Activated T-cell treated with anti-CD3 and anti-CD28 coated beads for 24 hours (primary cell): ENCODE results near the gene ALKAL2.
"Not testable (repeated sequence)": the region's sequence is repeated elsewhere in the genome, so short reads cannot be mapped to it uniquely, and the experiment has no call there.

ENCODE experiments used
- DNase-seq: peaks from one replicate; pipeline ENCODE4 v3.0.0-alpha.2; 2020; ENCODE audit warnings: low read depth

Gene ALKAL2, protein sequence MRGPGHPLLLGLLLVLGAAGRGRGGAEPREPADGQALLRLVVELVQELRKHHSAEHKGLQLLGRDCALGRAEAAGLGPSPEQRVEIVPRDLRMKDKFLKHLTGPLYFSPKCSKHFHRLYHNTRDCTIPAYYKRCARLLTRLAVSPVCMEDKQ

DNA sequence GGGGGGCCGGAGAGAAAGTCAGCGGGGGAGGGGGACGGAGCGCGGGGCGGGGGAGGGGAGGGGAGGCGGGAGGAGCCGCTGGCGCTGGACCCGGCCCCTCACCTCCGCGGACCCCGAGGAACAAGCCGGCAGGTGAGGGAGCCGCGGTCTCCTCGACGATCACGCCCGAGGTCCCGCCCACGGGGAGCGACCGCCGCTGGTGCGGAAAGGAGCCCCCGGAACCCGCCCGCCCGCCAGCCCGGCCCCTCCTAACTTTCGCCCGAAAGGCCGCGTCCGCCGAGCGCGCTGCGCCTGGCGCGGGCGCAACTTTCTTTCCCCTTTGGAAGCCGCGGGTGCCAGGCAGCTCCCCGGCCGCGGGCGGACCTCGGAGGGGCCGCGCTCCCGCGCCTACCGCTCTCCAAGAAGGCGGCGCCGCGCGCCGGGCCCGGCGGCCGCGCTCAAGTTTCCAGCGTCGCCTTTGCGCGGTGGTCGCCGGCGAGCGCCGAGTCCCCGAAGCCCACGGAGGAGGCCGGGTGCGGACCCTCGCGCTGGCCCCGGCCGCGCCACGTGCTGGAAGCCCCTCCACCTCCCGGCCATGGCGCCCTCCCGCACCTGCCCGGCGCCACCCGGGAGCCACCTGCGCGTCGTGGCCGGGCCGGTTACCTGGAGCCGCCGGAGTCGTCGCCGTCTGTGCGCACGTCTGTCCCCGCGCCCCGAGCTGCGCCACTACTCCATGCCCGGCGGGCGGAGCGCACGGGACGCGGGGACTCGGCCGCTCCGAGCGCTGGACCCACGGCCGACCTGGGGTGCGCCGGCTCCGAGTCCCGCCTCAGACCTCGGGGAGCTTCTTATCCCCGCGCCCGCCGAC, at the start of gene ALKAL2:
ALKAL2 (minus strand) TSS at position 181 of the 847 bp plus-strand sequence. CDS start 256 bp downstream, outside the sequence.
- no peak for DNase-seq

DNA sequence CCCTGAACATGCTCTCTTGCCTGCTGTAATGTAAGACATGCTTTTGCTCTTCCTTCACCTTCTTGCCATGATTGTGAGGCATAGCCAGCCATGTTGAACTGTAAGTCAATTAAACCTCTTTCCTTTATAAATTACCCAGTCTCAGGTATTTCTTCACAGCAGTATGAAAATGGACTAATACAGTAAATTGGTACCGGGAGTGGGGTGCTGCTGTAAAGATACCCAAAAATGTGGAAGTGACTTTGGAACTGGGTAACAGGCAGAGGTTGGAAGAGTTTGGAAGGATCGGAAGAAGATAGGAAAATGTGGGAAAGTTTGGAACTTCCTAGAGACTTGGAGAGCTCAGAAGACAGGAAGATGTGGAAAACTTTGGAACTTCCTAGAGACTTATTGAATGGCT, 49.1 kb upstream of the ALKAL2 start:
- not testable (repeated sequence) for DNase-seq

DNA sequence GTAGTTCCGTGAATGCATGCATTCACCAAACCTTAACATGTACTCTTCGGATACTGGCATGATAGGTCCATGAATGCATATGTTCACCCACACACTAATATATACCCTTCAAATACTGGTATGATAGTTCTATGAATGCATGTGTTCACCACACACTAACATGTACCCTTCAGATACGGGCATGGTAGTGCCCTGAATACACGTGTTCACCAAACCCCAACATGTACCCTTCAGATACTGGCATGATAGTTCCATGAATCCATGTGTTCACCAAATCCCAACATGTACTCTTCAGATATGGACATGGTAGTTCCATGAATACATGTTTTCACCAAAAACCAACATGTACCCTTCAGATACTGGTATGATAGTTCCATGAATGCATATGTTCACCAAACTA, 48.5 kb upstream of the ALKAL2 start:
- DNase-seq = no peak

DNA sequence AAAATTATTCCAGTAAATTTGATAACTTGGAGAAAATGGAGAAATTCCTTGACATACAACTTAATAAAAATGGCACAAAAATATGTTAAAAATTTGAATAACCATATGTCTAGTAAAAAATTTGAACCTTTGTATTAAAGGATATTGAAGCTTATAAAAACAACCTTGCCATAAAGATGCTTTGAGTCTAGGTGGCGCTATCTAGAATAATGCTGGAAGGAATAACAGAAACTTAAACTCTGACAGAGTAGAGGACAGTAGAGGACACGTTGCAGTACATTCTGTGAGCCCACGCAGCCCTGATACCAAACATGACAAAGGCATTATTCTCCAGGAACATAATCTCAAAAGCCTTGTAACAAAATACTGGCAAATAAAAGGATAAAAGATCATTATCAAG, 44.7 kb upstream of the ALKAL2 start:
- no peak for DNase-seq

DNA sequence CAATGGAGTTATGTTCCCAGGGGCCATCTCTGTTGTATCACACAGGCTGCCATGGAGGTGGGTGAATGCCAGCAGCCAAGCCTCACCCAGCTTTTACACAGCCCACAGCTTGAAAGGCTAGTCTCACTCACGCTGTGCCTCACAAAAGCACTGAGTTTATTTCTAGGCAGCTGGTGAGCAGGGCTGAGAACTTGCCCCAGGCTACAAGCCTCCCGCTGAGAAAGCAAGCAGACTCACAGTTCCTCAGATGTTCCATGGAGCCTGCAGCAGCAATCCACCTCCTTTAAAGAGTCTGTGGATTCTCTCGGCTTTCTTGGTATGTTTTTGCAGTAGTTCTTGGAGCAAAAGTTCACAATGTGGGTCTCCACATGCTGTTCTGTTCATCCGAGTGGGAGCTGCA, 40.9 kb upstream of the ALKAL2 start:
- DNase-seq = no peak

DNA sequence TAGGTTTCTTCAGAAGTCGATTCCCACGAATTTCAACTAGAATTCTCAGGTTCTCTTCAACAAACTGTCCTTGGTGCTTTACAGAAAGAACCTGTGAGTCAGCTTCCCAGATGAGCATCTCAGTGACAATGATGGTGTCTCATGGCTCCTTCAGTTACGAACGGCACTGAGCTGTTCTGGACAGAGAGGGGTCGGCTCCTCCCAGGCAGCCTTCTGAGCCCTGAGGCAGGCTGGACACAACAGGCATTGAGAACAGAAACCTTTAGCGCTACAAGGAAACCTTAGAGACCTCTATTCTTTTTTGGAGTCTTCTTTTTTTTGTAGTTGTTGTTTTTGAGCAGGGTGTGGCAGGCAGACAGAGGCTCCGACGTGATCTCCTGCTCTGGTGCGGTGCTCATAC, 35.1 kb upstream of the ALKAL2 start:
- DNase-seq = no peak

DNA sequence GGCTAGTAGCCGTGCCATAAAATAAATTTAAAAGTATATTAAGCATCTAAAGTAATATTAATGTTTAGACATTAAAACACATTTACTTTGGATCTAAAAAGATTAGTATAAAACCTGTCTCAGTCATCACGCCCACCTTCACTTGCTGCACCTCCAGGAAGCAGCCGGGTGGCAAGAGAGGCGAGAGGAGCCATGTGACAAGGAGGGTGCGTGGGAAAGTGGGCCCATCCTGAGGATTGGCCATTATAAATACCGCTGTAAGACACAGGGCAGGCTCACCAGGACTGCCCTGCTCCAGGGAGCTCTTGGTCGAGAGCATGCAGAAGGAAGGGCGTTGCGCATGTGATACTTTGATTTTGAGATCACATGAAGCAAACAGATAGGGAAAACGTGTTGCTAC, 34.4 kb upstream of the ALKAL2 start:
- DNase-seq = no peak

DNA sequence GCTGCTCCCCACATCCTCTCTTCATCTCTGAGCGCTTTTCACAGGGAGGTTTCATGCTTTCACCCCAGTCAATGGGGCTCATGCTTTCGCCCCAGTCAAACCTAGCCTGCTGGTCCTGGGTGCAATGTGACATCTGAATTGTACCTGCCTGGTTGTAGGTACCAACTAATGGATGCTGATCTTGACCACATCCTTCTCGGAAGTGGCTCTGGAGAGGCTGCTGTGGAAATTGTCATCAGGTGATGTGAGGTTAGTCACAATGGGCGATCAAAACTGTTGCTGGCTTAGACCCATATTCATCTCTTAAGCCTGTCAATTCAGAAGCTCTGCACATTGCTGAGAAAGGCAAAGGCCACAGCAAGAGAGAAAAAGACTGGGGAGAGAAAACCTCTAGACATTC, 32.7 kb upstream of the ALKAL2 start:
- DNase-seq = no peak

DNA sequence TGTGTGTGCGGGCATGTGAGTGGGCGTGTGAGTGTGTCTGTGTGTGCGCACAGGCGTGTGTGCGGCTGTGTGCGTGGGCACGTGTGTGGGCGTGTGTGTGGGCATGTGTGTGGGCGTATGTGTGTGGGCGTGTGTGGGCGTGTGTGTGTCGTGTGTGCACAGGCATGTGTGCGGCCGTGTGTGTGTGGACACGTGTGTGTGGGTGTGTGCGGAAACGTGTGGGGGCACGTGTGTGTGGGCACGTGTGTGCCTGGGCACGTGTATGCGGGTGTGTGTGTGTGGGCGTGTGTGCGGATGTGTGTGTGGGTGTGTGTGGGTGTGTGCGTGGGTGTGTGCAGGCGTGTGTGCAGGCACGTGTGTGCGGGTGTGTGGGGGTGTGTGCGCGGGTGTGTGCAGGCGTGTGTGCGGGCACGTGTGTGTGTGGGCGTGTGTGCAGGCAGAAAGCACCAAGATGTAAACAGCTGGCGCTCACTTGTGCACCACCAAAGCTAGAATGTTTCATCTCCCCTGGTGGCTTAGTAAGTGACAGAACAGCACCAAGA, 31.2 kb upstream of the ALKAL2 start:
- DNase-seq = no peak

DNA sequence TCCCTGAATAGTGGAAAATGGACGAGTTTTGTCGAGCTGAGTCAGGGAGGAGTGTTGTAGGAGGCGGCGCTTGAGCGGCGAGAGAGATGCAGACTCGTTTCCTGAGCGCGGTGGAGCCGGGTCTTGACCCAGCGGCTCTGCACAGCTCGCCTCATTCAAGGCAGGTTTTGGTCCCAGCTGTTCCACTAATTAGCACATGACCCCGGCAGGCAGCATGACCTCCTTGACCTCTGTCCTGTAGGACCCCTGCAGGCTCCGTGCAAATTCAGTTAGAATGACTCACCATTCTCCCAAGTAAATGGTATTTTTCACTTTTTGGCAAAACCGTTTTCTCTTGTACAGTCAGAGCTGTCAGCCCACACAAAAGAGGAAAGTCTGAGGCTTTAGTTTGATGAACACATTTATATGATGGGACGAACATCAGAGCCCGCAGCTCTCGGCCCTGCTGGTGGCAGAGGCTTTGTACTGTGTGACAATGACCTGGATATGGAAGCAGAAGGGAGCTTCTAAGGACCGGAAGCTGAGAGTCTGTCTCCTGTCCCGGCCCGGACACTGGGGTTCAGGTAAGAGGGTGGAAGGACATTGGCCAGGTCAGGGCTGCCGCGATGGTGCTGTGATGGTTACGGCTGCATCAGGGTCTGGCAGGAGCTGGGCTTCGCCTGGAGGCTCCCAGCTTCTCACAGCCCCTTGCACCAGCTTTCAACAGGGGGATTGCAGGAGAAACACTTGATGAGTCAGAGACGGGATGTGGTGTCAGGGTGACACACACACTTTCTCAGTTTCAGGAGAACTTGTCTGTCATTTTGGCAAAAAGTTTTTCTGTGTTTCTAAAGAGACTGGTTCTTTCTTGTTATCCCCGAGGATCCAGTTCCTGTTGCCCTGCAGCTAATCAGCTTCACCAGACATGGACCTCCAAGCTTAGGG, 29.9 kb upstream of the ALKAL2 start:
- no peak for DNase-seq

DNA sequence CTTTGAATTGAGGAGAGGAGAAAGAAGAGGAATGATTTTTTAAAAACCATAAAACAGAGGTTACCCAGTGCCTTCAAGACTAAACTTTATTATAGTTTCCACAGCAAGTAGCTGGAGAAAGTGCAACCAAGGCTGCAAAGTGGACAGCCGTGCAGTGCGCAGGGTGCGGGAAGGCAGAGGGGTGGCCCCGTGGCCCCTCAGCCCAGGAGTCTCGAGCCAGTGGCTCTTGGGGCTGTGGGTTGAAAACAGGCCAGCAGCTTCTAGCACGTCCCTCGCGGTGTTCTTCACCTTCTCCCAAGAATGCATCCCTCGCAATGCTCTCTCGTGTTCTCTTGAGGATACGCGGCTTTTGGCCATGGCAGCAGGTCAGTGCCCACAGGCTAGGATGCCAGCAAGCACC, 28.5 kb upstream of the ALKAL2 start:
- no peak for DNase-seq

DNA sequence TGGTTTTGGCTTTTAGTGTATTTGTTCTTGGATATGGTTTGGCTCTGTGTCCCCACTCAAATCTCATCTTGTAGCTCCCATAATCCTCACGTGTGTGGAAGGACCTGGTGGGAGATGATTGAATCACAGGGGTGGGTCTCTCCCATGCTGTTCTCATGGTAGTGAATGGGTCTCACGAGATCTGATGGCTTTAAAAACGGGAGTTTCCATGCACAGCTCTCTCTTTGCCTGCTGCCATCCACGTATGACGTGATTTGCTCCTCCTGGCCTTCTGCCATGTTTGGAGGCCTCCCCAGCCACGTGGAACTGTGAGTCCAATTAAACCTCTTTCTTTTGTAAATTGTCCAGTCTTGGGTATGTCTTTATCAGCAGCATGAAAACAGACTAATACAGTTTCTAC, 28.0 kb upstream of the ALKAL2 start:
- not testable (repeated sequence) for DNase-seq

DNA sequence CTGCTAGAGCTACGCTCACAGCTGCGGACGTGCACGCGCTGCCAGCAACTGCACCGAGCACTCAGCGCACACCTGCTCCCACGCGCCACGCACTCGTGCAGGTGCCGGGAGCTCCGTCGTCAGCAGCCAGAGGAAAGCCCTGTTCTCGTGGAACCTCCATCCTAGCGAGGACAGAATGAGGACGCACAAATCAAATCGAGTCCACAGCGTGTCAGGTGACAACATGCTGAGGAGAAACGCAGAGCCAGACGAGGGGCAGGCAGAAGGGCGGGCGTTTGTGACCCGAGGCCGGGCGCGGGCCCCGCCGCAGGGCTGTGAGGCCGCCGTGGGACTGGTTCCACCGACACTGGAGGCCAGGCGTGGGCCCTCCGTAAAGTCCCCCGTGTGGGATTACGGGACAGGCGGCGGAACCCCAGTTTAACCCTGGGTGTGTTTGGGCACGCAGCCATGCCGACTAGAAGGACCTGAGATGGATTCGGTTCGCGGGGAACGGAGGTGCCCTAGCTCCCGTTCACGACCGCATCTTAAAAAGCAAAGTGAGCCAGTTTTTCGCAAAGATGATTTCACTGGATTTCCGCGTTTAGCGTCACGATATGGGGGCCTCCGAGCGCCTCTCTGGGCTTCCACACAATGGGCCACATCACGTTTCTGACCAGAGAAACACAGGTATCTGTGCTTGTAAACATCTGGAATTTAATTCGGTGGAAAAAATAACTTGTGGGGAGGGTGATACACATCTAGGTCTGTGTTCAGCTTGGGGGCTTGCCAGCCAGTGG, 26.9 kb upstream of the ALKAL2 start:
- DNase-seq = no peak

DNA sequence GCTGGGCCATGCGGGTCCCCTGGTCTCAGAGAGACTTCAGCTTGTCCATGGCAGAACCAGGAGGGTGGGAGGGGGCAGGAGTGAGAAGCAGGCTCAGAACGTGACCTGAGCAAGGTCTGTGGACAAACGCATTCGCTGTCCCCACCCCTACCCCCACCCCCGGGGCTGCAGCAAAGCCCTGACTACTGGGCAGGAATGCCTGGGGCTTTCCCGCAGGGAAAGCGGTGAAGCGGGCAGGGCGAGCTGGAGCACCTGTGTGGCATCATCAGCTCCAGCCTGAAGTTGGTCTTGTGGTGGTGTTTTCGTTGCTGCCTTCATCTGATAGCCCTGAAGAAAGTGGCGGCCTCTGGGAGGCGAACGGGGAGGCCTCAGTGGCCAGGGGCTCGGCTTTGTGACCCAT, 26.1 kb upstream of the ALKAL2 start:
- no peak for DNase-seq

DNA sequence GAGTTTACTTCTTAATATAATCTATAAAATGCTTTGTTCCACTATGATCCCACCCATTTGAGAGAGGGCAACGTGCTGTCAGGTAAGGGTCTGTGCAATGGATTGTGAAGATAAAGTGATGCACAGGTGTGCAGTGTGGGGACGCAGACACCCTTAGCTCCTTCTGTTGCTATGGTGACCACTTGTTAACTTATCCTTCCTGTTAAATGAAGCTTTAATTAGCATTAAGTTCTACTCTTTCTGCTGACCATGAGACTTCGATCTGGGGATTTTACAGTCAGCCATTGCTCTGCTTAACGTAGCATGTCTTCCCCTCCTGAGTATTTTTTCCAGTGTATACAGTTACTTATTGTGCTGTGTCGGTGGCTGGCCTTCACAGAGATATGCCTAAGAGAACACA, 23.1 kb upstream of the ALKAL2 start:
- DNase-seq = no peak

DNA sequence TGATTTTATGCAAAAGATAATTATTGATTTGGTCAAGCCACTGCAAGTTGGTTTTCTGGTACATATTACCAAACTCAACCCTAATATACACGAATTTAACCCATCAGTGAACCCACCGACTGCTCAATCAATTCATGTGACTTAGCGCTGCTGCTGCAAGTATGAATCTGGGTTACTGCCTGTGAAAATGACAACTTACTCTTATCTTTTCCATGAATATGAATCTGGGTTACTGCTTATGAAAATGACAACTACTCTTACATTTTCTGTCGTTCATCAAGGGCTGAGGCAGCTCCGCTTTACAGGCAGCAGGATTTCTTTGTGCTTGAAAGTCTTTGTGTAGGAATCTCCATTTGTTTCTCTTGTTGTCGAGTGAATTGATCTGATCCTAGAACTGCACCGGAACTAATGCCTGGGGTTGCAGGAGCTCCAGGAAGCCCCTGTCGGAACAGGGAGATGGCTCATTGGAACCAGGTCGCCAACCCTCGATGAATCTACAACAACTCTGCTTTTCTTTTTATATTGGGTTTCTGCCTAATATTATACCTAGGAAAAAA, 22.1 kb upstream of the ALKAL2 start:
- no peak for DNase-seq

DNA sequence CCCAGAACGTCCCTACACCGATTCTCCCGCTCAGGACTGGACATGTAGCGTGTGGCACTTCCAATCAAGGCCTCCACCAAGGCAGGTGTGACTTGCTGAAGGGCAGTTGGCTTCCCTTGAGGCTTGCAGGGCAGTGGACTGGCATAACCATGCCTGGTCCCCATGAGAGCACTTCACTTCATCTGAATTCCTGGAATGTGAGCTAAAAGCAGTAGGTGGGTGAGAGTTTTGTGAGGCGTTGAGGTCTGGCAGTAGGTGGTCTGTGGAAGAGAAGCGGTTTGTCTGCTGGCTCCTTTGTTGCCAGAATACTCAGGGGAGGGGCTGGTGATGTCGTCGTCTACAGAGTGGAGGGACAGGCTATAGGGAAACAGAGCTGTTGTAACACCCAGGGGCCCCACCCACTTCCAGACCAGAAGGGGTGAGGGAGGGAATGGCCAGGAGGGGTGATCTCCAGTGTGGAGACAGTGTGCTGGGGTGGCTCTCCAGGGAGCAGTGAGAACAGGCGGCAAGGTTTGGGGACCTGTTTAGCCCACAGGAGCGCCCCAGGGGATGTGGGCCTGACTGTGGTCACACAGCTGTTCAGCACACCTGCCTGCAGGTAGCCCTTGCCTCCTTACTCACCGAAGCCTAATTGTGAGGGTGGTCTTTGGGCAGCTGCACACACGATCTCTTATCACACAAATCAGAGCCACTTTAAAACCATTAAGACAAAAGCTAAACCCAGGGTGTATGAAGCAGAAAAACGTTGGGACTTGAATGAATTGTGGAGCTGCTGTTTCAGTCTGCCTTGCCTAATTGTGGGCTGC, 21.5 kb upstream of the ALKAL2 start:
- no peak for DNase-seq

DNA sequence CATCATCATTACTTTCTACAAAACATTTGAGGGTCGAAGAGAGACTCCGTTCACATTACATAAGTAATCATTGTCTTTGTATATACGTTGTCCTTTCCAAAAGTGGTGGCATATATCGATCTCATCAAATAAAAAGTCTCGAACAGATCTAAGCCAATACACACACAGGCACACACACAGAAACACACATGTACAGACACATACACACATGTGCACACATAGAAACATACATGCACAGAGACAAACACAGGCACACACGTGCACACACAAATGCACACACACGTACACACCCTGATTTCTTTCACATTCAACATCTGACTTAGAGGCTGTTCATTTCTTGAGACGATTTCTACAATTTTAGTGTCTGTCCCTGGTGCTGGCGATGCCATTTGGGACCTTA, 17.5 kb upstream of the ALKAL2 start:
- no peak for DNase-seq

DNA sequence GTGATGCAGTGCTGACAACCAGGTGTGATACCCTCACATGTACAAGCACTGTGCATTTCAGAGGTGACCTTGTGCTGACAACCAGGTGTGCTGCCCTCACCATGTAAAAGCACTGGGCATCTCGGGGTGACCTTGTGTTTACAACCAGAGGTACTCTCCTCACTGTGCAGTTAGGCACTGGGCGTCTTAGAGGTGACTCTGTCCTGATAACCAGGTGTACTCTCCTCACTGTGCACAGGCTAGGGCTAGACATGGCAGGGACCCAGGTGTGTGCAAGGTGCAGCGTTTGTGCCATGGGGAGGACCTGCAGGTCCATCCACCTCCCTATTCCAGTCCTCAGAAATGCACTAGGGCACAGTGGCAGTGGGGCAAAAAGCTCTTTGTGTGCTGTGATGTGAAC, 8.5 kb upstream of the ALKAL2 start:
- no peak for DNase-seq

DNA sequence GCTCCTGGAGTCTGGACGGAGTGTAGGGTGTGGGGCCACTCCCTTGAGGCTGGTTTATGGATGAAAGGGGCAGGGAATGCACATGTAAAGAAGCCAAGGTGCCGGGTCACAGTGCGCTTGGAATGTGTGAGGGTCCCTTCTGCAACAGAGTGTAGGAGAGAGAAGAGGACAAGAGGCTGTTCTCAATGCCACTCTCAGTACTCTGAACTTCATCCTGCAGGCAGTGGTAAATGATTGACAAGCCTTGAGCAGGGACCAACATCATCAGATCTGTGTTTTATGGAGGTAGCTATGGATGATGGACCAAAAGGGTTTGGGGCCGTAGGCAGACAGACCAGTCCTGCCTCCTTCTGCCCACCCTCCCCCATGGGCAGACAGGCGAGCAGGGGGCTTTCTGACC, 7.2 kb upstream of the ALKAL2 start:
- no peak for DNase-seq
